Chondrocyte (in vitro differentiated cells): Measurements from ENCODE around the gene EML6. TPM values are rescaled to one million over a fixed set of nuclear protein-coding genes. Genes with fewer than 3 reads are reported as not detected.

Experiments used
- DNase-seq: peaks from one replicate; pipeline ENCODE4 v3.0.0; 2021; ENCODE audit warnings: mixed read lengths, low spot score
- H3K27ac Mint-ChIP-seq: one replicate; pipeline ENCODE4 v1.8.0; 2021; ENCODE audit warnings: mild to moderate bottlenecking, moderate library complexity, mixed read lengths; ENCODE audit not compliant: unreplicated experiment
- H3K27me3 Mint-ChIP-seq: 2 replicates; pipeline ENCODE4 v1.8.0; 2021; ENCODE audit warnings: low read depth, mixed read lengths
- H3K36me3 Mint-ChIP-seq: 2 replicates; pipeline ENCODE4 v1.8.0; 2021; ENCODE audit warnings: low read depth, mixed read lengths
- H3K4me1 Mint-ChIP-seq: 2 replicates; pipeline ENCODE4 v1.8.0; 2021; ENCODE audit warnings: low read depth, mild to moderate bottlenecking, mixed read lengths
- H3K4me3 Mint-ChIP-seq: one replicate; pipeline ENCODE4 v1.8.0; 2021; ENCODE audit warnings: mild to moderate bottlenecking, moderate library complexity, mixed read lengths; ENCODE audit not compliant: unreplicated experiment
- H3K9me3 Mint-ChIP-seq: 2 replicates; pipeline ENCODE4 v1.8.0; 2021; ENCODE audit warnings: low read depth, mixed read lengths
- total RNA-seq: library from RNA; stranded (reverse); gene quantifications from 3 replicates; pipeline ENCODE4 v1.2.1, GENCODE V29; 2021
- TF ChIP-seq, protein P1 (sequence below): fragments of 200-600 bp; sonication (generic); IDR thresholded peaks from 2 replicates; pipeline ENCODE4 v1.5.0; 2021; ENCODE audit warnings: antibody characterized with exemption, mild to moderate bottlenecking, moderate library complexity

The EML6 gene
- total RNA-seq, 1 donor from 2014 or later = 1.1 TPM

DNA sequence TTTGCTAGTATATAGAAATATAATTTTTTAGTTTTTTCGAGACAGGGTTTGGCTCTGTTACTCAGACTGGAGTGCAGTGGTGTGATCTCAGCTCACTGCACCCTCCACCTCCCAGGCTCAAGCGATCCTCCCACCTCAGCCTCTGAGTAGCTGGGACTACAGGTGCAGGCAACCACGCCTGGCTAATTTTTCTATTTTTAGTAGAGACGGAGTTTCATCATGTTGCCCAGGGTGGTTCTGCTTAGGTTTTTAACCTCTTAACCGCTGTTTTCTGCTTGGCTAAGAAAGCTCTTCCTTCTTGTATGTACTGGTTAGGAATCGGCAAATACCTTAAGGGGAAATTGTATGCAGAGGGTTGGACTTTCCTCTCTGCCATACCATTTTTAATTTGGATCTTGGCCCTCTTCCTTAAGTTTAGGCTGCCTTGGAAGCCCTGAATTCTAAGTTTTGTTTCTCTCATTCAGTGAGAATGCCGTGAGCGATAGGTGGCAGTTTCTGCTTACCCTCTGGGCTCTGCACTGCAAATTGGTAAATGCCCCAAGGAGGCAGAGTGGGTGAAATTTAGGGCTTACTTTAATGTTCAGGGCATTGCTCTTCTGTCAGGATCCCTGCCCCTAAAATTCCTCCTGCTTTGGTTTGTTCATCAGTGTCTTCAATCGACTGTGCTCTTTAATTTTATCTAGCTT lies 32.3 kb downstream of the EML6 start:
- no peaks in the 10 kb centered on the region for H3K4me1 Mint-ChIP-seq
- H3K4me3 Mint-ChIP-seq = no peak overlapping the region
- TF ChIP-seq, protein P1, sequence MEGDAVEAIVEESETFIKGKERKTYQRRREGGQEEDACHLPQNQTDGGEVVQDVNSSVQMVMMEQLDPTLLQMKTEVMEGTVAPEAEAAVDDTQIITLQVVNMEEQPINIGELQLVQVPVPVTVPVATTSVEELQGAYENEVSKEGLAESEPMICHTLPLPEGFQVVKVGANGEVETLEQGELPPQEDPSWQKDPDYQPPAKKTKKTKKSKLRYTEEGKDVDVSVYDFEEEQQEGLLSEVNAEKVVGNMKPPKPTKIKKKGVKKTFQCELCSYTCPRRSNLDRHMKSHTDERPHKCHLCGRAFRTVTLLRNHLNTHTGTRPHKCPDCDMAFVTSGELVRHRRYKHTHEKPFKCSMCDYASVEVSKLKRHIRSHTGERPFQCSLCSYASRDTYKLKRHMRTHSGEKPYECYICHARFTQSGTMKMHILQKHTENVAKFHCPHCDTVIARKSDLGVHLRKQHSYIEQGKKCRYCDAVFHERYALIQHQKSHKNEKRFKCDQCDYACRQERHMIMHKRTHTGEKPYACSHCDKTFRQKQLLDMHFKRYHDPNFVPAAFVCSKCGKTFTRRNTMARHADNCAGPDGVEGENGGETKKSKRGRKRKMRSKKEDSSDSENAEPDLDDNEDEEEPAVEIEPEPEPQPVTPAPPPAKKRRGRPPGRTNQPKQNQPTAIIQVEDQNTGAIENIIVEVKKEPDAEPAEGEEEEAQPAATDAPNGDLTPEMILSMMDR = no peak
- no peaks in the 10 kb centered on the region for H3K36me3 Mint-ChIP-seq
- H3K9me3 Mint-ChIP-seq = no peaks in the 10 kb centered on the region
- no peak for DNase-seq
- no peak overlapping the region for H3K27ac Mint-ChIP-seq
- peaks cover 6% of the 10 kb centered on the region for H3K27me3 Mint-ChIP-seq

DNA sequence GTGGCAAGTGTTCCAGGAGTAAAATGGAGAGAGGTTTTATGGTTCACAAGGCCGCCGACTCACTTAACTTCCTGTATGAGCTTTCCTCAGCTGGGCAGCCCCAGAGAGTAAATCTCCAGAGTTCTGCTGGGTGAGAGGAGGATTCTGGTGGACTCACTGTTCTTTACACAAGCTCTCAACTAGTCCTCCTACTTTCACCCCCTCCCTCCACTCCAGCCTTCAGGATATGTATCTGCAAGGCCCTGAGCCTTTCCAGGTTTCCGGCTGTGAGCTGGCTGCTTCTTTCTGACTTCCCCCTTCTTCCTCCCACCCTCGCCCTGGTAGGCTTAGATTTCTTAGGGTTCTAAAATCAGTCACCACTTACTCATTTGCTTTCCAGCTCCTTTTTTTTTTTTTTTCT lies 34.0 kb downstream of the EML6 start:
- Mint-ChIP-seq H3K27ac (peak overlapping the region; percentile 22), H3K36me3 (no peaks in the 10 kb centered on the region), H3K4me3 (no peak overlapping the region), H3K4me1 (no peaks in the 10 kb centered on the region), H3K9me3 (no peaks in the 10 kb centered on the region), H3K27me3 (peaks cover 6% of the 10 kb centered on the region)
- TF ChIP-seq, protein P1 = no peak
- no peak for DNase-seq

DNA sequence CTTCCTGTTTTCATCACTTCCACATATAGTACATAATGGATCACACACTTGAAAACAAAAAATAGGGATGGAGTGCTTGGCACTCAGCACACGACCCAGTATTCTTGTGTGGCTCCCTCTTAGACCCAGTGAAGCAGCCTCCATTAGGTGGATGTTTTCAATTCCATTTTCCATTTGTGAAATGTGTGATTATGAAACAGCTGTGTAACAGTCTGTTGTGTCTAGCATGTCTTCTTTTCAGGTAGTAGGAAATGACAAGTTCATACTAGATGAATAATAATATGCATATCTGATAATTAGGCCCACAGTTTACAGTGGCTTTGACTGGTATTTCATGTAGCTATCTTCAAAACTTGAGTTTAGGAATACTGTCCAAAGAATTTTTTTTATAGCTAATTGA lies 35.5 kb downstream of the EML6 start:
- Mint-ChIP-seq H3K4me3 (no peak overlapping the region), H3K27me3 (peaks cover 6% of the 10 kb centered on the region), H3K4me1 (no peaks in the 10 kb centered on the region), H3K36me3 (no peaks in the 10 kb centered on the region), H3K9me3 (no peaks in the 10 kb centered on the region), H3K27ac (no peak overlapping the region)
- TF ChIP-seq, protein P1 = no peak
- DNase-seq = no peak

DNA sequence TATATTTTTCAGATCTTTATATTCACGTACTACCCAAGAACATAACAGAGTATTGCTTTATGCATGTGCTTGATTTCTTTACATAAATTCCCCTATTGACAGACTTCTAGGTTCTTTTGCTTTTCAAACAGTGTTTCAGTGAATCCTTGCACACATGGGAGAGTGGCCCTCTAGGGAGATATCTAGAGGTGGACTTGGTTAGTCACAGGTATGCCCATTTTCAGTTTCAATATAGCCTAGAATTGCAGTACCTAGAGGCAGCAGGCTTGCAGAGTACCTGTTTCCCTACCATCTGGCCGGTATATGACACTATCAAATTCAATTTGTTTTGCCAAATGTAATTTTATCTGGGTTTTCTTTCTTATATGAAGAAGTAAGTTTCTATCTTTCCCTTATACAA lies 36.8 kb downstream of the EML6 start:
- no peaks in the 10 kb centered on the region for H3K36me3 Mint-ChIP-seq
- no peak overlapping the region for H3K4me3 Mint-ChIP-seq
- TF ChIP-seq, protein P1 = no peak
- no peaks in the 10 kb centered on the region for H3K9me3 Mint-ChIP-seq
- H3K27me3 Mint-ChIP-seq = peaks cover 6% of the 10 kb centered on the region
- no peak overlapping the region for H3K27ac Mint-ChIP-seq
- H3K4me1 Mint-ChIP-seq = no peaks in the 10 kb centered on the region
- no peak for DNase-seq

DNA sequence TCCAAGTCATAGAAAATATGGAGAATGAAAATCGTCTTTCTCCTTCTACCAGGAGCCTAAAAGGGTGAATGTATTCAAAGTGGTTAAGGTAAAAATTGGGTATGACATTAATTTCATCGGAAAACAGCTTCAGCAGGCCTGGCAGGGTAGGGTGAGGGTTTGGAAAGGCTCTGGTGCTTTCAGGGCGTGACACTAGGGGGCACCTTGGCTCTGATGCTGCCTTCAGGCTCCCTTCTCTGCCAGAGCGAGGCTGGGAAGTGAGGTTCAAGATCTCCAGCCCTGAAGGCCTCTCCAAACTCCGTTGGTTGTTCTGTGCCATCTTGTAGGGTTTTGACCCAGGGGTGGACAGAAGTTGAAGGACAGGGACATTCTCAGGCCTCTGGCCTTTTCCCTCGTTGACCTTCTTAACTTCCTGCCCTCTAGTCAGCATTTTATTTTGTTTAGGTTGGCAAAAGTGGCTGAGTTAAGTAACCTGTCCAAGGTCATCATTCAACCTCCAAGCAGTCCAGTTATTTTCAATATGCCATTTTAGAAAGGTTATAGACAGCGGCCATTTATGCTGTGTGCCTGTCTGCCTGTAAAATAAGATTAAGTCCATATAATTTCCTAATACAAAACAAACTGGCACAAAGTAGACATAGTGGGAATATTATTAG lies 40.3 kb downstream of the EML6 start:
- Mint-ChIP-seq H3K4me3 (no peak overlapping the region), H3K9me3 (no peaks in the 10 kb centered on the region), H3K27me3 (no peaks in the 10 kb centered on the region), H3K27ac (no peak overlapping the region), H3K4me1 (no peaks in the 10 kb centered on the region), H3K36me3 (no peaks in the 10 kb centered on the region)
- DNase-seq = no peak
- TF ChIP-seq, protein P1 = peak; percentile 23
